ENCODE results near the gene TMEM123. TPM values are rescaled to one million over a fixed set of nuclear protein-coding genes. Genes with fewer than 3 reads are reported as not detected.

The TMEM123 gene
- total and polyA plus RNA-seq, 2 of the 4 experiments (the other 2 are of a cell fraction) = 96.9 to 127 TPM

GRCh38 chr11:102416976-102417375, 35.6 kb downstream of the TMEM123 start:
- no peak for TF ChIP-seq ELK1 (IDR thresholded peaks at IDR 0.05; ENCODE audit: borderline replicate concordance, low read depth, low read length)
- TF ChIP-seq MAZ (IDR thresholded peaks at IDR 0.05; ENCODE audit: borderline replicate concordance, low read depth, low read length) = no peak
- no peak for TF ChIP-seq RCOR1 (IDR thresholded peaks at IDR 0.05; ENCODE audit: insufficient replicate concordance, low read length)
- TF ChIP-seq BHLHE40 (IDR thresholded peaks at IDR 0.05; ENCODE audit: low read depth, low read length) = no peak
- no peak for TF ChIP-seq CEBPB (IDR thresholded peaks at IDR 0.05; ENCODE audit: low read depth, low read length)
- no peak for TF ChIP-seq SMC3 (IDR thresholded peaks at IDR 0.05; ENCODE audit: low read depth, low read length)
- TF ChIP-seq MAFK (IDR thresholded peaks at IDR 0.05; ENCODE audit: low read depth, low read length) = no peak
- TF ChIP-seq POLR2A (IDR thresholded peaks at IDR 0.05; ENCODE audit: low read depth, low read length) = no peak
- TF ChIP-seq RFX5 (IDR thresholded peaks at IDR 0.05; ENCODE audit: low read depth, low read length) = no peak
- Histone ChIP-seq H4K5ac (ENCODE audit: low read depth, low read length) (no peak overlapping the region), H2AK9ac (replicated peaks; ENCODE audit: low read depth, low read length, poor library complexity) (no peak overlapping the region), H2BK20ac (ENCODE audit: low read depth, low read length) (no peak overlapping the region), H2AK5ac (ENCODE audit: low read depth, low read length) (no peak overlapping the region), H3K27ac (ENCODE audit: insufficient read depth, low read length) (no peak overlapping the region), H3K36me3 (ENCODE audit: control insufficient read depth, insufficient read depth, low read length) (peaks cover 3% of the 10 kb centered on the region; the same call in 1 of the 2 replicates), H4K8ac (ENCODE audit: low read depth in 2 of 2, low read length in 2 of 2) (no peak overlapping the region), H3K9me3 (ENCODE audit: control insufficient read depth, insufficient read depth, low read length) (no peaks in the 10 kb centered on the region; the same call in 1 of the 2 replicates), H3K9me1 (ENCODE audit: insufficient read depth, low read length) (peaks cover 4% of the 10 kb centered on the region), H2BK5ac (ENCODE audit: low read depth, low read length, poor library complexity, severe bottlenecking) (no peak overlapping the region), H2BK15ac (ENCODE audit: low read depth, low read length) (no peak overlapping the region), H3K9ac (ENCODE audit: low read depth, low read length) (no peak overlapping the region), H3K27me3 (ENCODE audit: control insufficient read depth, insufficient read depth, low read length) (no peaks in the 10 kb centered on the region), H3K4me2 (ENCODE audit: low read depth, low read length) (no peak overlapping the region), H2AFZ (replicated peaks; ENCODE audit: low read length, poor library complexity) (no peak overlapping the region), H3K14ac (replicated peaks; ENCODE audit: low read depth, low read length) (no peak overlapping the region), H3K56ac (ENCODE audit: extremely low read depth, insufficient read depth, low read length) (no peak overlapping the region), H2BK120ac (ENCODE audit: low read depth, low read length) (no peak overlapping the region), H3K23ac (ENCODE audit: low read depth, low read length) (no peak overlapping the region), H3K4me1 (ENCODE audit: control insufficient read depth, insufficient read depth, low read length) (0 out of 2 replicates have a peak, but pooled peaks cover under 1% of the 10 kb centered on the region), H4K20me1 (ENCODE audit: insufficient read depth, low read length) (peaks cover 26% of the 10 kb centered on the region; the same call in 1 of the 2 replicates), H3K4me3 (ENCODE audit: insufficient read depth, low read depth, low read length) (no peak overlapping the region), H3K18ac (ENCODE audit: low read depth, low read length) (no peak overlapping the region), H4K91ac (ENCODE audit: insufficient read depth, low read depth, low read length) (no peak overlapping the region), H3K4ac (ENCODE audit: low read depth, low read length) (no peak overlapping the region), H3K79me1 (ENCODE audit: low read depth in 1 of 2, low read length in 2 of 2) (peaks cover 24 to 60% of the 10 kb centered on the region in 2 experiments)
- dilution Hi-C loops (cut with HindIII; ENCODE audit: low sequenced_read_pairs, unreplicated experiment) (no loop called here), in situ Hi-C loops (cut with MboI; ENCODE audit: low sequenced_read_pairs) (no loop called here), intact Hi-C loops (cut with micrococcal nuclease) (no loop called here)
- 100% methylated on average over 1 of the region's 2 CpGs; no CpG with 5 or more reads in 1 of the 2 experiments for WGBS, 2 experiments (ENCODE audit: extremely low coverage in 2 of 2, insufficient read length in 1 of 2)
- ChIA-PET CTCF (no interaction called here), POLR2A (ENCODE audit: unreplicated experiment) (no interaction called here)
- DNase-seq (no peak), ATAC-seq (ENCODE audit: low read depth) (no peak)
- BruUV-seq (replicated peaks) = no TSS peak
